Germinal center (tissue), 1 donor: Measurements from ENCODE around the gene KIZ.

Experiments
- DNase-seq: peaks from one replicate; pipeline ENCODE4 v3.0.0; 2012; ENCODE audit warnings: mixed read lengths, low spot score

The KIZ gene

DNA sequence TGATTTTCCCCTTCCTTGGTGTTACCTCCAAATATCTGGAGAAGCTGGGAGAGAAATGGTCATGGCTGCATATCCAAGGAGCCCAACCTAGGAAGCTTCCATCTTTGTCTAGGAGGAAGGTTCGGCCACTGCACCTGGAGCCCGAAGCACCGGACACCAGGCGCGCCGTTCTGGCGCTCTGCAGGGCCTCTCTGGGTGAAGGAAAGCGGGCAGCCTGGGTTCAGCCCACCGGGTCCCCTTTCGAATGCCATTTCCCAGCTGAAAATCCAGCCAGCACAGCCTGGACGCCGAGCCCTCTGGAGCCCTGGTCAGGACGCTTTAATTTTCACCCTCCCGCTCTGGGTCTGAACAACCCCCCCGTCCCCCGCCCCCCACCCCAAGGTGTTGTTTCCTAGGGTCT lies 21.0 kb upstream of the KIZ start:
- DNase-seq = no peak

GRCh38 chr20:21105429-21106170 lies 20.3 kb upstream of the KIZ start:
- no peak for DNase-seq

DNA sequence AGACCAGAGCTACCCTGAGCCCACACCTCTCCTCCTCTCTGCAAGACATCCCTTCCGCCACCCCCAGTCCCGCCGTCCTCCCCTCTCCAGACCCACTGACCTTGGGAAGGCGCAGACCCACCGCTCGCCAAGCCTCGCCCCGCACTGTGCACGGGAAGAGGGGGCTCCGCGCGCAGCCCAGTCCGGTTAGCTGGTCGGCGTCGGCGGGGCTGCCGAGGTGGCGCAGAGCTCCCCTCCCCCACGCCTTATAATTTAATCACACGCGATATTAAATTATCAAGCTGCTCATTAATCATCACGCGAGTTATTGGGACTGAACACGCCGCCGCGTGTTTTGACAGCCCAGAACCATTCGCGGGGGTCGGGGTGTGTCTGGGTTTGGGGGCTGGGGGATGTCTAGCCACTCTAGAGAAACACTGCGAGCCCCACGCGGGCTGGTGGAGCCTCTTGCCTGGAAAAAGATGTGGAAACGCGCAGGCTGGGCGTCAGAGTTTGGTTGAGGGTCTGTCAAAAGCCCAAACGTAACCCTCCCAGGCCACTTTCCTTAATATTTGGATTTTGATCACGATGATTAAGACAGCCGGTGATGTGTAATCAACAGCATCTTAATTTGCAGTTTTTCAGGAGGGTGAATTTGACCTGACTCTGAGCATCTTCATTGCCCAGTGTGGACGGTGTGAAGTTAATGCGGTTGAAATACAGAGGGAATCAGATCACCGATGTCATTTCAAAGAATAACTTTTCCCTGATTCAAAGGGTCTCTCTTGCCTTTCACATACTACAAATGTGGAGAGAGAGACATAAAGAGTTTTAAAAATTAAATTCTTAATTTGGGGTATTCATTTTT lies 19.5 kb upstream of the KIZ start, which contains the start of gene LINC00237:
Gene LINC00237 (minus strand): TSS at position 188 of the 847 bp plus-strand sequence.
- DNase-seq = no peak

GRCh38 chr20:21109144-21109543 lies 16.7 kb upstream of the KIZ start:
- DNase-seq = no peak

- DNase-seq = no peak
These were observed 15.1 kb upstream of the KIZ start for GRCh38 chr20:21110811-21111210.

DNA sequence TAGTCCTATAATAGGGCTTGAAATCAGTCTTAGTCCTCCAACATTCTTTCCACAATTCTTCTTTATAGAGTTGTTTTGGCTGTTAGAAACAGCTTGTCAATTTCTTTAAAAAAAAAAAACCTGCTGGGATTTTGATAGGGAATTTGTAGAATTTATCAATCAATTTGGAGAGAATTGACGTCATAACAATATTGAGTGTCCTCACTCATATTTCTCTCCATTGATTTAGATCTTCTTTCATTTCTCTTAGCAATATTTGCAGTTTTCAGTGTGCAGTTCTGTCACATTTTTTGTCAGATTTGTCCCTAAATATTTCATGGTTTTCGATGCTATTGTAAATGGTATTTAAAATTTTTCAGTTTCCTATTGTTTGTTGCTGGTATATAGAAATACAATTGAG lies 14.5 kb upstream of the KIZ start:
- no peak for DNase-seq

- no peak for DNase-seq
These were observed 12.2 kb upstream of the KIZ start for GRCh38 chr20:21113697-21114096.

DNA sequence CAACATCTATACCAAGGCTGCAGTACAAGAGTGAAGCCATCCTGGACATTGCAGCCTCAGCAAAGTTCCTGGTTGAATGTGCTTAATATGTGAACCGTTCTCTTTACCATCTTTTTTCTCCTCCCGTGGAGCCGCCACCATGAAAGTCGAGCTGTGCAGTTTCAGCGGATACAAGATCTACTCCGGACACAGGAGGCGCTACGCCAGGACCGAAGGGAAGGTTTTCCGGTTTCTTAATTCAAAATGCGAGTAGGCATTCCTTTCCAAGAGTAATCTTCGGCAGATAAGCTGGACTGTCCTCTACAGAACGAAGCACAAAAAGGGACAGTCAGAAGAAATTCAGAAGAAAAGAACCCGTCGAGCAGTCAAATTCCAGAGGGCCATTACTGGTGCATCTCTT lies 11.3 kb upstream of the KIZ start:
- DNase-seq = no peak

DNA sequence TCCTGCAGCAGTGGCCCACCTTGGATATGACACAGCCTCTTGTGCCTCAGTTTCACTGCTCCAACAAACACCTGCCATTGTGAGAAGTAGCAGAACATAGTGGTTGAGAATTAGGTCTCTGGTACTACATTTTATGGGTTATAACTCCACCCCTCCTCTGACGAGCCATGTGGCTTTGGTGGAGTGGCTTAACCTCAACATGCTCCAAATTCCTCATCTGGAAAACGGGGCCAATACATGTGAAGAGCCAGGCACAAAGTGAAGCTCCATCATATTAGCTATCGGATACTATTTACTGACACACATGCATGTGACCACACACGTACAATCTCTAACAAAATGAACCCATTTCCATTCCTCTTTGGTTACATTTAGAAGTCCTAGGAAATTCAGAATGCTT lies 8.4 kb upstream of the KIZ start:
- DNase-seq = no peak

- DNase-seq = no peak
These were observed 7.7 kb upstream of the KIZ start for GRCh38 chr20:21118138-21118537.

GRCh38 chr20:21118782-21119181 lies 7.1 kb upstream of the KIZ start:
- no peak for DNase-seq

GRCh38 chr20:21124190-21124589 lies 1.7 kb upstream of the KIZ start:
- no peak for DNase-seq

DNA sequence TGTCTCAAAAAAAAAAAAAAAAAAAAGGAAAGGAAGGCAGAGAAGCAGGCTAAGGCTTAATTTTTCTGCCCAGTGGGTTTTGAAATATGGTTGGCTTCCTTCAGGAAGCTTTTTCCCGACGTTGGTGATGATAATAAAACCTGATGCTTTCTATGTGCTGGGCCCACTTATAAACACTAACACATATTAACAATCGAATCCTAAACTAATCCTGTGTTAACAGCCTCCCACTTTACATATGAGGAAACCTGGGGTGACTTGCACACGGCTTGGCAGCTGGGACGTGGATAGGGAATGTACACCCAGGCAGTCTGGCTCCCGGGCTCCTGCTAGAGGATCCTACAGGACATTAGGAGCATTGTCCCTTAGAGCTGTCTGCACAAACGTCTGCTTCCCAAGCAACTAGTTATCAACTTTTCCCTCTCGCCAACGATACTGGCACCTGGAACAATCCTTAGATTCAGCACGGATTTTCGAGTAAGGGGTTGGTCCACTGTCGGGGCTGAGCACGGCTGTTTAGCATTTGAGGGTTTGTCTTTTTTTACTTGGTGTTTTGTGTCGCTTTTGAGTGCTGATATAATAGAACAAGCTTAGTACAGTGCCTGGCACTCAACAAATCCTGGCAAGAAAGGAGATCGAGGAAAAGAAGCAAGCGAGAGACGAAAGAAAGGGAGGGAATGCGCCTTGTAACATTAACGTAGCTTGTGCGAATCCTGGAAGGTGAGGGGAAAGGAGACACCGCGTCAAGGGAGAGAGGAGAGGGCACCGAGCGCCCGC lies 622 bp upstream of the KIZ start:
- DNase-seq = no peak

GRCh38 chr20:21126581-21126870 lies 644 bp downstream of the KIZ start:
- DNase-seq = no peak

- no peak for DNase-seq
These were observed 1.5 kb downstream of the KIZ start for GRCh38 chr20:21127201-21127981.

- no peak for DNase-seq
These were observed 4.0 kb downstream of the KIZ start for GRCh38 chr20:21129861-21130260.

- no peak for DNase-seq
These were observed 7.5 kb downstream of the KIZ start for GRCh38 chr20:21133404-21133803.

GRCh38 chr20:21133917-21134622 lies 8.2 kb downstream of the KIZ start:
- DNase-seq = no peak

- DNase-seq = no peak
These were observed 9.1 kb downstream of the KIZ start for GRCh38 chr20:21134883-21135493.

DNA sequence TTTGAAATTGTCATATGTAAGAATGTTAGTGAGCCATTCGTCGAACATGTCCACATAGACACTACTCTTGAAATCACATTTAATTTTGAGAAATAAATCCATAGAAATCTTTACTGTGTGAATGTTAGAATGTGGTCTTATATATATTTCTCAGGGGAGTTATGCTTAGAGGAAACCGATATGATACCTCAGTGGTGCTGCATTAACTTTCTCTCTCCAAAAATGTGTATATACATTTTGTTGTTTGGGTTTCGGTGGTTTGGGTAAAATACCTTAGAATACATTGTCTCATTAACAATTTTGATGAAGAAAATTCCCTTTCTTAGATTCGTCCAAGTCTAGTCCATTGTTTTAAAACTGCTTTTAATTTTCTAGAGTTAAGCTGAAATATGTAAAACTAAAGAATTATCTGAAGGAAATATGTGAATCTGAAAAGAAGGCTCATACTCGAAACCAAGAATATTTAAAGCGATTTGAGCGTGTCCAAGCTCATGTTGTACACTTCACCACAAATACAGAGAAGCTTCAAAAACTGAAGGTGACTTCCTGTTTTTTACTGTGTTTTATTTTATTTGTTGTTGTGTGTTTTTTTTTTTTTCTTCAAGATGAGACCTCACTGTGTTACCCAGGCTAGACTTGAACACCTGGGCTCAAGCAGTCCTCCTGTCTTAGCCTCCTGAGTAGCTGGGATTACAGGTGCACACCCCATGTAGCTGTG lies 10.3 kb downstream of the KIZ start:
- DNase-seq = no peak
